Neuronal stem cell (in vitro differentiated cells): ENCODE measurements around the gene EPHA6.

ENCODE experiments used
- DNase-seq: peaks from one replicate; pipeline ENCODE4 v3.0.0-alpha.2; 2013; ENCODE audit warnings: low spot score
- H2AFZ ChIP-seq: one replicate; pipeline ENCODE4 v1.6.1; 2013; ENCODE audit warnings: mild to moderate bottlenecking, low read length, inconsistent platforms
- H2AK5ac ChIP-seq: 2 replicates; pipeline ENCODE4 v1.6.1; 2013; ENCODE audit warnings: low read depth, mild to moderate bottlenecking, inconsistent platforms, low read length, moderate library complexity, mixed read lengths
- H2BK120ac ChIP-seq: 2 replicates; pipeline ENCODE4 v1.6.1; 2013; ENCODE audit warnings: low read depth, mild to moderate bottlenecking, inconsistent platforms, low read length, moderate library complexity, mixed read lengths
- H2BK12ac ChIP-seq: one replicate; pipeline ENCODE4 v1.6.1; 2013; ENCODE audit warnings: low read length, inconsistent platforms
- H2BK15ac ChIP-seq: 2 replicates; pipeline ENCODE4 v1.6.1; 2013; ENCODE audit warnings: mild to moderate bottlenecking, low read length, inconsistent platforms, mixed read lengths
- H2BK5ac ChIP-seq: one replicate; pipeline ENCODE4 v1.6.1; 2013; ENCODE audit warnings: inconsistent platforms, mild to moderate bottlenecking, low read length, moderate library complexity
- H3K14ac ChIP-seq: one replicate; pipeline ENCODE4 v1.6.1; 2013; ENCODE audit warnings: low read length, inconsistent platforms
- H3K18ac ChIP-seq: 2 replicates; pipeline ENCODE4 v1.6.1; 2013; ENCODE audit warnings: low read length, inconsistent platforms
- H3K23ac ChIP-seq: 2 replicates; pipeline ENCODE4 v1.6.1; 2013; ENCODE audit warnings: low read depth, mild to moderate bottlenecking, mixed read lengths, low read length, inconsistent platforms; ENCODE audit not compliant: poor library complexity
- H3K27ac ChIP-seq: replicated peaks from 3 replicates; pipeline ENCODE4 v1.5.1; 2013; ENCODE audit warnings: low read length, inconsistent platforms
- H3K27me3 ChIP-seq, 3 experiments: 2 replicates each; pipeline ENCODE4 v1.6.1; 2013; ENCODE audit warnings: low read length in 3 of 3, mild to moderate bottlenecking in 2 of 3, inconsistent platforms in 1 of 3, low read depth in 1 of 3, mixed read lengths in 1 of 3, moderate library complexity in 1 of 3; ENCODE audit not compliant: control insufficient read depth in 3 of 3, insufficient read depth in 3 of 3
- H3K36me3 ChIP-seq, 2 donors: replicated peaks in 1 of 2; 2 replicates each; pipeline ENCODE4 v1.6.1; 2013; ENCODE audit warnings: low read length in 2 of 2; ENCODE audit not compliant: control insufficient read depth in 2 of 2, insufficient read depth in 2 of 2
- H3K4ac ChIP-seq: 2 replicates; pipeline ENCODE4 v1.6.1; 2013; ENCODE audit warnings: inconsistent platforms, mild to moderate bottlenecking, low read length, moderate library complexity
- H3K4me1 ChIP-seq, 2 donors: 1 replicate in 1 of 2; 2 replicates in 1 of 2; pipeline ENCODE4 v1.6.1; 2013; ENCODE audit warnings: low read length in 2 of 2, low read depth in 1 of 2; ENCODE audit not compliant: control insufficient read depth in 2 of 2, insufficient read depth in 1 of 2
- H3K4me2 ChIP-seq: one replicate; pipeline ENCODE4 v1.6.1; 2013; ENCODE audit warnings: mild to moderate bottlenecking, low read length, inconsistent platforms; ENCODE audit not compliant: insufficient read depth, poor library complexity, severe bottlenecking
- H3K4me3 ChIP-seq, 2 donors: 2 replicates each; pipeline ENCODE4 v1.5.1; 2013; ENCODE audit warnings: low read length in 2 of 2, mild to moderate bottlenecking in 2 of 2, inconsistent platforms in 1 of 2, moderate library complexity in 1 of 2
- H3K79me1 ChIP-seq: one replicate; pipeline ENCODE4 v1.6.1; 2013; ENCODE audit warnings: low read depth, mild to moderate bottlenecking, inconsistent platforms, low read length, moderate library complexity
- H3K9ac ChIP-seq: one replicate; pipeline ENCODE4 v1.6.1; 2013; ENCODE audit warnings: mild to moderate bottlenecking, low read depth, low read length, inconsistent platforms; ENCODE audit not compliant: poor library complexity
- H3K9me3 ChIP-seq, 2 donors: replicated peaks in 1 of 2; 2 replicates each; pipeline versions ENCODE3 to v1.6.1; 2013; ENCODE audit warnings: low read length in 2 of 2, mild to moderate bottlenecking in 2 of 2, inconsistent platforms in 1 of 2, low read depth in 1 of 2, mixed read lengths in 1 of 2, moderate library complexity in 1 of 2; ENCODE audit not compliant: control insufficient read depth in 2 of 2, insufficient read depth in 1 of 2
- H4K8ac ChIP-seq: one replicate; pipeline ENCODE4 v1.6.1; 2013; ENCODE audit warnings: low read depth, mild to moderate bottlenecking, inconsistent platforms, low read length, moderate library complexity
- H4K91ac ChIP-seq: one replicate; pipeline ENCODE4 v1.6.1; 2013; ENCODE audit warnings: low read length, low read depth, mild to moderate bottlenecking, inconsistent platforms; ENCODE audit not compliant: poor library complexity
- WGBS, 2 donors: extraction: QIAGEN DNeasy Blood & Tissue Kit; methylation state at CpG; one replicate each; pipeline ENCODE4 v1.1.7; 2013; ENCODE audit warnings: missing lambda C conversion rate in 2 of 2, mixed read lengths in 1 of 2; ENCODE audit not compliant: insufficient read length in 2 of 2, insufficient replicate concordance in 1 of 2; ENCODE audit errors: extremely low coverage in 2 of 2; 5-methylcytosine and 5-hydroxymethylcytosine counted together

Gene EPHA6

GRCh38 chr3:97228966-97229365 is 414.6 kb downstream of the EPHA6 start:
- WGBS, 2 donors, result no CpG with 5 or more reads among the region's 1 CpG
- H3K79me1 ChIP-seq, result no peaks in the 10 kb centered on the region
- no peak overlapping the region for H2AK5ac ChIP-seq
- H3K9me3 ChIP-seq, result no peaks in the 10 kb centered on the region
- no peak overlapping the region for H3K27ac ChIP-seq
- no peak overlapping the region for H4K91ac ChIP-seq
- no peak for DNase-seq
- H3K23ac ChIP-seq, result no peak overlapping the region
- H3K4me3 ChIP-seq, result no peak overlapping the region
- H2BK12ac ChIP-seq, result no peak overlapping the region
- H3K27me3 ChIP-seq, result no peaks in the 10 kb centered on the region
- no peak overlapping the region for H3K4ac ChIP-seq
- no peaks in the 10 kb centered on the region for H3K4me1 ChIP-seq
- H3K36me3 ChIP-seq, result no peaks in the 10 kb centered on the region
- H3K14ac ChIP-seq, result no peak overlapping the region
- no peak overlapping the region for H4K8ac ChIP-seq
- no peak overlapping the region for H2AFZ ChIP-seq
- H2BK15ac ChIP-seq, result no peak overlapping the region
- H3K4me2 ChIP-seq, result no peak overlapping the region
- H2BK120ac ChIP-seq, result no peak overlapping the region
- no peak overlapping the region for H3K9ac ChIP-seq
- H2BK5ac ChIP-seq, result no peak overlapping the region
- H3K18ac ChIP-seq, result no peak overlapping the region

GRCh38 chr3:97230486-97230885 is 416.1 kb downstream of the EPHA6 start:
- H3K4ac ChIP-seq, result no peak overlapping the region
- no peak overlapping the region for H2BK120ac ChIP-seq
- DNase-seq, result no peak
- no peaks in the 10 kb centered on the region for H3K36me3 ChIP-seq
- H3K9ac ChIP-seq, result no peak overlapping the region
- H2BK5ac ChIP-seq, result no peak overlapping the region
- H4K91ac ChIP-seq, result no peak overlapping the region
- no peaks in the 10 kb centered on the region for H3K4me1 ChIP-seq
- no peak overlapping the region for H3K4me3 ChIP-seq
- H3K9me3 ChIP-seq, result no peaks in the 10 kb centered on the region
- H3K27ac ChIP-seq, result no peak overlapping the region
- H3K79me1 ChIP-seq, result no peaks in the 10 kb centered on the region
- H2BK12ac ChIP-seq, result no peak overlapping the region
- no CpG with 5 or more reads among the region's 3 CpGs for WGBS, 2 donors
- no peak overlapping the region for H3K14ac ChIP-seq
- no peak overlapping the region for H3K18ac ChIP-seq
- H3K27me3 ChIP-seq, result no peaks in the 10 kb centered on the region
- H3K23ac ChIP-seq, result no peak overlapping the region
- H2AK5ac ChIP-seq, result no peak overlapping the region
- H2AFZ ChIP-seq, result no peak overlapping the region
- no peak overlapping the region for H2BK15ac ChIP-seq
- H4K8ac ChIP-seq, result no peak overlapping the region
- H3K4me2 ChIP-seq, result no peak overlapping the region

- Histone ChIP-seq H3K18ac (no peak overlapping the region), H2AK5ac (no peak overlapping the region), H3K9ac (no peak overlapping the region), H3K27ac (no peak overlapping the region), H3K4me3 (no peak overlapping the region), H3K4me1 (no peaks in the 10 kb centered on the region), H3K4ac (no peak overlapping the region), H3K23ac (no peak overlapping the region), H2BK120ac (no peak overlapping the region), H3K36me3 (no peaks in the 10 kb centered on the region), H2AFZ (no peak overlapping the region), H3K79me1 (no peaks in the 10 kb centered on the region), H2BK12ac (no peak overlapping the region), H4K91ac (no peak overlapping the region), H3K27me3 (no peaks in the 10 kb centered on the region), H3K4me2 (no peak overlapping the region), H3K9me3 (no peaks in the 10 kb centered on the region), H4K8ac (no peak overlapping the region), H3K14ac (no peak overlapping the region), H2BK15ac (no peak overlapping the region), H2BK5ac (no peak overlapping the region)
- WGBS, 2 donors, result no CpG with 5 or more reads among the region's 5 CpGs
- DNase-seq, result no peak
Measured at GRCh38 chr3:97232393-97233034, 418.1 kb downstream of the EPHA6 start.

GRCh38 chr3:97235179-97235578 is 420.8 kb downstream of the EPHA6 start:
- Histone ChIP-seq H3K27ac (no peak overlapping the region), H3K4me1 (no peaks in the 10 kb centered on the region), H4K91ac (no peak overlapping the region)

More at GRCh38 chr3:97235179-97235578, 420.8 kb downstream of the EPHA6 start:
- no peak overlapping the region for H3K4me2 ChIP-seq
- no peaks in the 10 kb centered on the region for H3K9me3 ChIP-seq
- no peaks in the 10 kb centered on the region for H3K36me3 ChIP-seq
- H3K18ac ChIP-seq, result no peak overlapping the region
- H3K9ac ChIP-seq, result no peak overlapping the region
- no peak overlapping the region for H2BK5ac ChIP-seq
- no peak overlapping the region for H4K8ac ChIP-seq
- no peak overlapping the region for H3K14ac ChIP-seq
- no peak overlapping the region for H2AFZ ChIP-seq
- H2AK5ac ChIP-seq, result no peak overlapping the region
- H2BK12ac ChIP-seq, result no peak overlapping the region
- H3K4ac ChIP-seq, result no peak overlapping the region
- no peak for DNase-seq
- no peak overlapping the region for H2BK120ac ChIP-seq
- no peak overlapping the region for H3K4me3 ChIP-seq
- no peaks in the 10 kb centered on the region for H3K79me1 ChIP-seq
- no peak overlapping the region for H2BK15ac ChIP-seq
- no peak overlapping the region for H3K23ac ChIP-seq
- H3K27me3 ChIP-seq, result no peaks in the 10 kb centered on the region
